Measurements from ENCODE around the gene GXYLT2. TPM values are rescaled to one million over a fixed set of nuclear protein-coding genes. Genes with fewer than 3 reads are reported as not detected.

The GXYLT2 gene
- total RNA-seq, result 1 to 10 TPM; 3.3 to 10.0 (median 5.9) TPM

GRCh38 chr3:72887705-72888545 lies at the start of gene GXYLT2:
Gene GXYLT2 (plus strand): TSS chr3:72888046. CDS start chr3:72888234, 188 bp downstream.
- H3K27me3 ChIP-seq, result no peaks in the 10 kb centered on the region
- peak within 1 kb of the TSS in 3 of 4 donors; percentile 48 to 53 (median 49) for H3K4me3 ChIP-seq
- WGBS, 2 donors, result 0 to 1% methylated on average over 16 to 58 of the region's 96 CpGs
- H3K27ac ChIP-seq, result peak within 1 kb of the TSS in 3 of 4 donors; percentile 35 to 50 (median 49)
- H3K4me1 ChIP-seq, result peaks cover 6 to 24% (median 19%) of the 10 kb centered on the region in 4 donors
- H3K36me3 ChIP-seq, result no peaks in the 10 kb centered on the region
- TF ChIP-seq CTCF (IDR thresholded peaks at IDR 0.05) (peak in 4 of 6 experiments; percentile 9 to 28 (median 10)), POLR2AphosphoS5 (IDR thresholded peaks at IDR 0.05) (no peak)
- peak; percentile 65 to 91 for DNase-seq
- peak; percentile 70 to 78 for ATAC-seq (ENCODE audit: low FRiP score in 2 of 2)
- peaks cover 0 to 5% (median 0%) of the 10 kb centered on the region in 4 donors for H3K9me3 ChIP-seq

- TF ChIP-seq CTCF (IDR thresholded peaks at IDR 0.05) (no peak), POLR2AphosphoS5 (IDR thresholded peaks at IDR 0.05) (no peak), EP300 (IDR thresholded peaks at IDR 0.05) (no peak), POLR2A (IDR thresholded peaks at IDR 0.05) (no peak)
- no peak for ATAC-seq (ENCODE audit: low FRiP score in 2 of 2)
- DNase-seq, result no peak
- H3K36me3 ChIP-seq, result peaks cover 9 to 66% (median 20%) of the 10 kb centered on the region in 4 donors
- 86 to 90% methylated on average over 3 of the region's 3 CpGs for WGBS, 2 donors
- no peak overlapping the region for H3K4me3 ChIP-seq
- no peaks in the 10 kb centered on the region for H3K27me3 ChIP-seq
- H3K27ac ChIP-seq, result no peak overlapping the region
- H3K9me3 ChIP-seq, result no peaks in the 10 kb centered on the region
- no peaks in the 10 kb centered on the region for H3K4me1 ChIP-seq
Measured at GRCh38 chr3:72839057-72839456, 48.8 kb upstream of the GXYLT2 start.

GRCh38 chr3:72844436-72844993 lies 43.3 kb upstream of the GXYLT2 start:
- no peak for TF ChIP-seq POLR2AphosphoS5 (IDR thresholded peaks at IDR 0.05)
- TF ChIP-seq EP300 (IDR thresholded peaks at IDR 0.05), result no peak
- no peak for TF ChIP-seq CTCF (IDR thresholded peaks at IDR 0.05)
- no peak for TF ChIP-seq POLR2A (IDR thresholded peaks at IDR 0.05)
- Histone ChIP-seq H3K27ac (no peak overlapping the region), H3K4me1 (peaks cover 8 to 24% (median 16%) of the 10 kb centered on the region in 4 donors), H3K36me3 (peaks cover 9 to 30% (median 17%) of the 10 kb centered on the region in 4 donors), H3K27me3 (no peaks in the 10 kb centered on the region), H3K9me3 (no peaks in the 10 kb centered on the region), H3K4me3 (no peak overlapping the region)
- 90 to 96% methylated on average over 1 of the region's 1 CpG for WGBS, 2 donors
- DNase-seq (no peak), ATAC-seq (ENCODE audit: low FRiP score in 2 of 2) (no peak)

GRCh38 chr3:72846166-72846565 lies 41.7 kb upstream of the GXYLT2 start:
- Histone ChIP-seq H3K4me1 (peaks cover 8 to 24% (median 16%) of the 10 kb centered on the region in 4 donors), H3K4me3 (no peak overlapping the region), H3K27me3 (no peaks in the 10 kb centered on the region), H3K27ac (no peak overlapping the region), H3K9me3 (no peaks in the 10 kb centered on the region), H3K36me3 (peaks cover 4 to 16% (median 10%) of the 10 kb centered on the region in 4 donors)
- 95 to 97% methylated on average over 10 of the region's 10 CpGs for WGBS, 2 donors
- TF ChIP-seq POLR2AphosphoS5 (IDR thresholded peaks at IDR 0.05) (no peak), EP300 (IDR thresholded peaks at IDR 0.05) (no peak), CTCF (IDR thresholded peaks at IDR 0.05) (no peak), POLR2A (IDR thresholded peaks at IDR 0.05) (no peak)
- ATAC-seq (ENCODE audit: low FRiP score in 2 of 2) (no peak), DNase-seq (no peak)
